ENCODE results near the gene DDX55.

DNA sequence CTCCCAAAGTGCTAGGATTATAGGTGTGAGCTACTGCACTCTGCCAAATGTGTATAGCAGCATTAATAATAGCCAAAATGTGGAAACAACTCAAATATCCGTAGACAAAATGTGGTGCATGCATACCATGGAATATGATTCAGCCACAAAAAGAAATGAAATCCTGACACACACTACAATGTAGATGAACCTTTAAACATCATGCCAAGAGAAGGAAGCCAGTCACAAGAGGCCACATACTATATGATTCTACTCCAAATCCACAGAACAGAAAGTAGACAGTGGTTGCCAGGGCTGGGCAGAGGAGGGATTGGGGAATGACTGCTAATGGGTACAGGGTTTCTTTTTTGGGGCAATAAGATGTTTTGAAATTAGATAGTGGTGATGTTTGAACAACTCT lies 25.3 kb upstream of the DDX55 start:
- no peak for TF ChIP-seq EZH2phosphoT487 (IDR thresholded peaks at IDR 0.05; ENCODE audit: low read depth, severe bottlenecking, unreplicated experiment)
- TF ChIP-seq, protein P1, sequence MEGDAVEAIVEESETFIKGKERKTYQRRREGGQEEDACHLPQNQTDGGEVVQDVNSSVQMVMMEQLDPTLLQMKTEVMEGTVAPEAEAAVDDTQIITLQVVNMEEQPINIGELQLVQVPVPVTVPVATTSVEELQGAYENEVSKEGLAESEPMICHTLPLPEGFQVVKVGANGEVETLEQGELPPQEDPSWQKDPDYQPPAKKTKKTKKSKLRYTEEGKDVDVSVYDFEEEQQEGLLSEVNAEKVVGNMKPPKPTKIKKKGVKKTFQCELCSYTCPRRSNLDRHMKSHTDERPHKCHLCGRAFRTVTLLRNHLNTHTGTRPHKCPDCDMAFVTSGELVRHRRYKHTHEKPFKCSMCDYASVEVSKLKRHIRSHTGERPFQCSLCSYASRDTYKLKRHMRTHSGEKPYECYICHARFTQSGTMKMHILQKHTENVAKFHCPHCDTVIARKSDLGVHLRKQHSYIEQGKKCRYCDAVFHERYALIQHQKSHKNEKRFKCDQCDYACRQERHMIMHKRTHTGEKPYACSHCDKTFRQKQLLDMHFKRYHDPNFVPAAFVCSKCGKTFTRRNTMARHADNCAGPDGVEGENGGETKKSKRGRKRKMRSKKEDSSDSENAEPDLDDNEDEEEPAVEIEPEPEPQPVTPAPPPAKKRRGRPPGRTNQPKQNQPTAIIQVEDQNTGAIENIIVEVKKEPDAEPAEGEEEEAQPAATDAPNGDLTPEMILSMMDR (IDR thresholded peaks at IDR 0.05; ENCODE audit: poor library complexity) = no peak
